GM12801 (cell line): Measurements from ENCODE around the gene GCSAML.

Experiments
- CTCF ChIP-seq: IDR thresholded peaks from one replicate; pipeline ENCODE4 v1.5.1; 2011; ENCODE audit warnings: control low read depth; ENCODE audit not compliant: insufficient read length; ENCODE audit errors: extremely low read depth

GCSAML gene

GRCh38 chr1:247530785-247531184 is 18.1 kb upstream of the GCSAML start:
- no peak for TF ChIP-seq CTCF

GRCh38 chr1:247531937-247532336 is 17.0 kb upstream of the GCSAML start:
- no peak for TF ChIP-seq CTCF

GRCh38 chr1:247535402-247535801 is 13.5 kb upstream of the GCSAML start:
- no peak for TF ChIP-seq CTCF

- no peak for TF ChIP-seq CTCF
These were observed 12.6 kb upstream of the GCSAML start, which contains the start of gene OR2C3 for GRCh38 chr1:247536340-247536739. Gene OR2C3, minus strand, starts transcription at chr1:247536440. Its CDS starts 3,929 bp downstream, at chr1:247532511.

GRCh38 chr1:247538561-247538960 is 10.4 kb upstream of the GCSAML start:
- no peak for TF ChIP-seq CTCF

GRCh38 chr1:247539215-247539614 is 9.7 kb upstream of the GCSAML start:
- no peak for TF ChIP-seq CTCF

GRCh38 chr1:247540581-247540980 is 8.4 kb upstream of the GCSAML start:
- no peak for TF ChIP-seq CTCF

- TF ChIP-seq CTCF: no peak
These were observed 6.1 kb upstream of the GCSAML start for GRCh38 chr1:247542811-247543210.
